OCI-LY1 (cell line): ENCODE measurements around the gene SLC16A14.

ENCODE experiments used
- H2AFZ ChIP-seq: fragments of 200-600 bp; sonication (generic), shearing (Covaris generic); 2 replicates; pipeline ENCODE4 v1.6.0; 2014; ENCODE audit warnings: antibody characterized with exemption, mild to moderate bottlenecking, low read length
- H3F3A ChIP-seq: fragments of 200-600 bp; sonication (generic), shearing (Covaris generic); 2 replicates; pipeline ENCODE4 v1.6.0; 2014; ENCODE audit warnings: mild to moderate bottlenecking, antibody characterized with exemption, low read length, moderate library complexity; ENCODE audit not compliant: insufficient read depth
- H3K27ac ChIP-seq: fragments of 200-600 bp; sonication (generic); 2 replicates; pipeline ENCODE4 v1.5.1; 2014; ENCODE audit warnings: low read length, mixed run types, mild to moderate bottlenecking, low read depth; ENCODE audit not compliant: poor library complexity, severe bottlenecking
- H3K27me3 ChIP-seq: fragments of 200-600 bp; sonication (generic); 2 replicates; pipeline ENCODE4 v1.6.0; 2014; ENCODE audit warnings: antibody characterized with exemption, mild to moderate bottlenecking, low read length, moderate library complexity; ENCODE audit not compliant: insufficient read depth
- H3K36me3 ChIP-seq: fragments of 200-600 bp; sonication (generic); 2 replicates; pipeline ENCODE4 v1.6.1; 2014; ENCODE audit warnings: mild to moderate bottlenecking, antibody characterized with exemption, low read length, moderate library complexity, mixed read lengths; ENCODE audit not compliant: insufficient read depth
- H3K4me1 ChIP-seq: fragments of 200-600 bp; sonication (generic); 2 replicates; pipeline ENCODE4 v1.5.1; 2014; ENCODE audit warnings: mild to moderate bottlenecking, low read length, moderate library complexity; ENCODE audit not compliant: insufficient read depth, severe bottlenecking
- H3K4me2 ChIP-seq: fragments of 200-600 bp; sonication (generic), shearing (Covaris generic); 2 replicates; pipeline ENCODE4 v1.6.1; 2014; ENCODE audit warnings: low read length
- H3K4me3 ChIP-seq: fragments of 200-600 bp; sonication (generic); 2 replicates; pipeline ENCODE4 v1.5.1; 2014; ENCODE audit warnings: low read length, low read depth, mild to moderate bottlenecking, mixed read lengths; ENCODE audit not compliant: poor library complexity, severe bottlenecking
- H3K79me2 ChIP-seq: fragments of 200-600 bp; shearing (Covaris generic); 2 replicates; pipeline ENCODE4 v1.6.1; 2016; ENCODE audit warnings: mixed run types, low read length, mixed read lengths; ENCODE audit not compliant: insufficient read depth
- H3K9ac ChIP-seq: fragments of 200-600 bp; sonication (generic), shearing (Covaris generic); 2 replicates; pipeline ENCODE4 v1.6.1; 2014; ENCODE audit warnings: mild to moderate bottlenecking, low read length, mixed read lengths
- H3K9me2 ChIP-seq: fragments of 200-600 bp; sonication (generic), shearing (Covaris generic); 2 replicates; pipeline ENCODE4 v1.6.1; 2014; ENCODE audit warnings: low read depth, mild to moderate bottlenecking, low read length, mixed read lengths
- H3K9me3 ChIP-seq: fragments of 200-600 bp; shearing (Covaris generic); 2 replicates; pipeline ENCODE4 v1.6.1; 2014; ENCODE audit warnings: low read length, mixed read lengths
- H4K20me1 ChIP-seq: fragments of 200-600 bp; sonication (generic), shearing (Covaris generic); 2 replicates; pipeline ENCODE4 v1.6.0; 2016; ENCODE audit warnings: mild to moderate bottlenecking, low read length; ENCODE audit not compliant: insufficient read depth
- CTCF ChIP-seq: fragments of 200-600 bp; sonication (generic), shearing (Covaris generic); IDR thresholded peaks from 2 replicates; pipeline ENCODE4 v1.5.1; 2017; ENCODE audit warnings: mild to moderate bottlenecking, antibody characterized with exemption, low read length, moderate library complexity, mixed read lengths
- EZH2 ChIP-seq: fragments of 200-600 bp; sonication (generic), shearing (Covaris generic); IDR thresholded peaks from 2 replicates; pipeline ENCODE4 v1.8.0; 2017; ENCODE audit warnings: borderline replicate concordance, mixed run types, mild to moderate bottlenecking, antibody characterized with exemption, low read length, moderate library complexity, mixed read lengths

The SLC16A14 gene

DNA sequence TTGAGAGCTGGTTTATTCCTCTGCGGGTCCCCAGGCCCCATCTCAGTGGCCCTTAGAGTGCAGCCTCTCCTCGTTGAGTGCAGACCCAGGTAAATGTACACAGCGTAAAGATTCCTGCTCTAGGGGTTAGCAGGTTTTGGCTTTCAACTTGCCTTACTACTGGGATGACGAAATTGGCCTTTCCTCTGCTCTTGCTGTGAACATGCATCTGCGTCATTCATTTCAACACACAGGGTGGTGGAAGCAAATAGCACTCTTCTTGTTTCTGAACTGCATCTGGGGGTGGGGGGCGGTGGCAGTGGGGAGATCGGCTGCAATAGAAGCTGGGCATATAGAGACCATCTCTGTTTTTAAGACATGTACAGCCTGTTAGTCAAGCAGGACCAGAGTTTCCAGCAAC, 16.5 kb upstream of the SLC16A14 start:
- no peaks in the 10 kb centered on the region for H3K9me2 ChIP-seq
- no peak overlapping the region for H3K4me3 ChIP-seq
- no peak overlapping the region for H3K27ac ChIP-seq
- no peak overlapping the region for H2AFZ ChIP-seq
- no peak overlapping the region for H3K4me2 ChIP-seq
- H3K9me3 ChIP-seq: no peaks in the 10 kb centered on the region
- no peak overlapping the region for H3K9ac ChIP-seq
- H4K20me1 ChIP-seq: no peaks in the 10 kb centered on the region
- no peaks in the 10 kb centered on the region for H3F3A ChIP-seq
- TF ChIP-seq CTCF (no peak), EZH2 (no peak)
- no peaks in the 10 kb centered on the region for H3K4me1 ChIP-seq
- no peaks in the 10 kb centered on the region for H3K79me2 ChIP-seq
- H3K36me3 ChIP-seq: no peaks in the 10 kb centered on the region
- no peaks in the 10 kb centered on the region for H3K27me3 ChIP-seq

DNA sequence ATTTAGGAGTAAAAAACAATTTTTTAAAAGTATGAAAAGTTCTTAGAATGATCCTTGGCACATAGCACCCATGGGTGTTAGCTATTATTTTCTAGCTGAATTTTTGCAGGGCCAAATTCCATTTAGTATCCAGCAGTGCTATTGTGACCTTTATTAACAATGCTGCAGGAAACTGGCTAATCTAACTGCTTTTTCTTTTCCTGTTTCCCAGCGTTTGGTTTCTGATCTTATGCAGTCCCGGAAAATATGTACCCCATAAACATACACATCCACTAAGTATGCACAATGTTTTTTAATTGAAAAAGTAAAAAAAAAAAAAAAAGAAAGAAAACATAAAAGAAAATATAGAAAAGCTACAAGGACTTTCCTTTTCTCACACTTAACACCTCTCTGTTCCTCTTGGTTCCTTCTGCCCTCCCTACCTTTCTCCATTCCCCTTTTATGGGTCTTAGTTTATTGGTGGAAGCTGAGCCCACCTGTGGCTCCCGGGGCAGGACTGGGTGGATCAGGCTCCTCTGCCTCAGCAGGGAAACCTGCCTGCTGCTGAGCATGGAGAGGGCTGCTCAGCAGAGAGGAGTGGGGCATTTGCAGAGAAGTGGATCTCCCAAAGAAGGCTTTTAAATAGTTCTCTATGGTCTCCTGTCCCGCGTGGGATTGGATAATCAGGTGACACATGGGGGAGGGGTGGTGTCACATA, 9.3 kb upstream of the SLC16A14 start:
- Histone ChIP-seq H3K4me3 (no peak overlapping the region), H2AFZ (no peak overlapping the region), H3F3A (no peaks in the 10 kb centered on the region), H3K27ac (no peak overlapping the region), H3K9me3 (no peaks in the 10 kb centered on the region), H3K9me2 (no peaks in the 10 kb centered on the region), H3K79me2 (no peaks in the 10 kb centered on the region), H3K4me2 (no peak overlapping the region), H3K4me1 (no peaks in the 10 kb centered on the region), H4K20me1 (no peaks in the 10 kb centered on the region), H3K9ac (no peak overlapping the region), H3K36me3 (no peaks in the 10 kb centered on the region), H3K27me3 (no peaks in the 10 kb centered on the region; the same call in 1 of the 2 replicates)
- TF ChIP-seq EZH2 (no peak), CTCF (no peak)

DNA sequence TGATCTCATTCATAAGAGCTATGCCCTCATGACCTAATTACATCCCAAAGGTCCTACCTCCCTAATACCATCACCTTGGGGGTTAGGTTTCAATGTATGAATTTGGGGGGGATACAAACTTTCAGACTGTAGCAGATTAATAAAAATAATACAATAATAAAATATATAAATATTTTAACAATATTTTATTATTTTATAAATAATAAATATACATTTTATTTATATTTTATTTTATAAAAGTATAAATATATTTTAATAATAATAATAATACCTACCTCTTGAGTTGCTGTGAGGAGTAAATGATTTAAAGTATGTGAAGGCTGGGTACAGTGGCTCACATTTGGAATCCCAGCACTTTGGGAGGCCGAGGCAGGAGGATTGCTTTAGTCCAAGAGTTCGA, 8.1 kb upstream of the SLC16A14 start:
- Histone ChIP-seq H3K9me2 (no peaks in the 10 kb centered on the region), H3K9ac (no peak overlapping the region), H2AFZ (no peak overlapping the region), H3K4me1 (no peaks in the 10 kb centered on the region), H3F3A (no peaks in the 10 kb centered on the region), H3K36me3 (no peaks in the 10 kb centered on the region), H4K20me1 (no peaks in the 10 kb centered on the region), H3K4me2 (no peak overlapping the region), H3K27me3 (no peaks in the 10 kb centered on the region; the same call in 1 of the 2 replicates), H3K4me3 (no peak overlapping the region), H3K79me2 (no peaks in the 10 kb centered on the region), H3K9me3 (no peaks in the 10 kb centered on the region), H3K27ac (no peak overlapping the region)
- TF ChIP-seq CTCF (no peak), EZH2 (no peak)
